ENCODE results near the gene CHST1. TPM values are rescaled to one million over a fixed set of nuclear protein-coding genes. Genes with fewer than 3 reads are reported as not detected.

The CHST1 gene
- total and polyA plus RNA-seq, 10 of the 15 experiments (the other 5 are each of a cell fraction or from before 2014, with no cell fraction given) = not detected

GRCh38 chr11:45652781-45653180 lies 12.6 kb downstream of the CHST1 start (continued):
- no peak for TF ChIP-seq YY1 (IDR thresholded peaks at IDR 0.05; ENCODE audit: low read depth, low read length)
- TF ChIP-seq PKNOX1 (IDR thresholded peaks at IDR 0.05) = no peak

GRCh38 chr11:45651841-45652749 lies 13.3 kb downstream of the CHST1 start:
- Histone ChIP-seq H3K27me3 (replicated peaks in 1 of 2; ENCODE audit: control insufficient read depth in 2 of 2, insufficient read depth in 2 of 2, low read length in 1 of 2) (peaks cover 0 to 1% of the 10 kb centered on the region in 2 experiments; a peak in 1 of 4 replicates), H3K4me2 (ENCODE audit: control insufficient read depth, insufficient read depth) (no peak overlapping the region), H4K20me1 (ENCODE audit: control insufficient read depth, insufficient read depth) (no peaks in the 10 kb centered on the region), H3K9me3 (replicated peaks; ENCODE audit: control insufficient read depth, insufficient read depth, low read length) (no peaks in the 10 kb centered on the region), H3K9ac (ENCODE audit: control insufficient read depth, insufficient read depth, low read length) (no peak overlapping the region), H3K79me2 (ENCODE audit: control insufficient read depth, insufficient read depth, low read length) (no peaks in the 10 kb centered on the region), H3K4me1 (ENCODE audit: control insufficient read depth, insufficient read depth, low read length) (no peaks in the 10 kb centered on the region), H3K4me3 (no peak overlapping the region), H2AFZ (ENCODE audit: control insufficient read depth, low read depth, low read length) (no peak overlapping the region), H3K36me3 (ENCODE audit: control insufficient read depth in 2 of 2, insufficient read depth in 2 of 2, low read length in 1 of 2) (no peaks in the 10 kb centered on the region), H3K27ac (ENCODE audit: control insufficient read depth, insufficient read depth) (no peak overlapping the region)
- WGBS (ENCODE audit: insufficient coverage, insufficient replicate concordance, low lambda C conversion rate, missing lambda C conversion rate) = 30% methylated on average over 20 of the region's 20 CpGs
- SMC1A ChIA-PET (ENCODE audit: uncharacterized antibody, unreplicated experiment) = no interaction called here
- ATAC-seq (no peak), FAIRE-seq (no peak), DNase-seq (ENCODE audit: low read depth, low spot score) (no peak)
- CTCF ChIA-PET = interaction anchor here (1.2 kb wide), 1 partner anchor 281 kb away, joined by 7 read pairs; no protein-coding TSS in a partner anchor
- in situ Hi-C loops (cut with MboI) (loop anchor here (5.0 kb wide), 1 partner anchor 280 kb away; no protein-coding TSS in a partner anchor), intact Hi-C loops (cut with micrococcal nuclease; ENCODE audit: unreplicated experiment) (no loop called here)
- BruUV-seq (replicated peaks) = no TSS peak
- POLR2A ChIA-PET = no interaction called here
- RAD21 ChIA-PET (ENCODE audit: unreplicated experiment) = no interaction called here
- TF ChIP-seq LARP7 (IDR thresholded peaks at IDR 0.05) = no peak
- TF ChIP-seq POU2F2 (IDR thresholded peaks at IDR 0.05; ENCODE audit: borderline replicate concordance, low read depth, low read length) = no peak
- TF ChIP-seq PKNOX1 (IDR thresholded peaks at IDR 0.05) = no peak
- no peak for TF ChIP-seq HDGF (IDR thresholded peaks at IDR 0.05)
